ENCODE measurements around the gene PSMD14. TPM values are rescaled to one million over a fixed set of nuclear protein-coding genes. Genes with fewer than 3 reads are reported as not detected.
"Not testable (repeated sequence)": the region's sequence is repeated elsewhere in the genome, so short reads cannot be mapped to it uniquely, and the experiment has no call there.

PSMD14 gene
- polyA plus RNA-seq, 1 experiment: 33.4 TPM

- no peaks in the 10 kb centered on the region for H3K27me3 ChIP-seq (ENCODE audit: control insufficient read depth, insufficient read depth, low read length)
- no peaks in the 10 kb centered on the region; the same call in 1 of the 2 replicates for H3K36me3 ChIP-seq (ENCODE audit: control insufficient read depth, insufficient read depth, low read length)
- ChIA-PET POLR2A (no interaction called here), CTCF (no interaction called here)
- no peak for TF ChIP-seq CTCF (IDR thresholded peaks at IDR 0.05; ENCODE audit: insufficient read depth, low read depth, low read length)
- H3K4me3 ChIP-seq (ENCODE audit: low read depth, low read length): no peak overlapping the region
- no peak for DNase-seq (ENCODE audit: low read depth)
Measured at GRCh38 chr2:161324876-161325275, 16.7 kb downstream of the PSMD14 start.

DNA sequence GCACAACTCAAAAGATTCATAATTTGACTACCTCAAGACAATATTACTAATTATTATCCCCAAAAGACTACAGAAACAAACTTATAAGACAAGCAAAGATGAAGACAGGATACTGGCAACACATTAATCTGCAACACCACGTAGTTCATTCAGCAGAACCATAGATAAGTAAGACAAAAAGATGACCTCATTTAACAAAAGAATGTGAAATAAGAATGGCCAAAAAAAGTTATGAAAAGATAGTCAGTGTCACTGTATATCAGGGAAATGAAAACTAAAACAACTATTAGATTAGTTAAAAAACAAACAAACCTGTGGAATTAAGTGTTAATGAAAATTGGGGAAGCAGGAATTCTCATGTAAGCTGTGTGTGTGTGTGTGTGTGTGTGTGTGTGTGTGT, 19.4 kb downstream of the PSMD14 start:
- ChIA-PET POLR2A (no interaction called here), CTCF (interaction anchor here (0.5 kb wide), 1 partner anchor 16 kb away, joined by 3 read pairs; no protein-coding TSS in a partner anchor)
- no peaks in the 10 kb centered on the region; the same call in 1 of the 2 replicates for H3K36me3 ChIP-seq (ENCODE audit: control insufficient read depth, insufficient read depth, low read length)
- no peaks in the 10 kb centered on the region for H3K27me3 ChIP-seq (ENCODE audit: control insufficient read depth, insufficient read depth, low read length)
- no peak for TF ChIP-seq CTCF (IDR thresholded peaks at IDR 0.05; ENCODE audit: insufficient read depth, low read depth, low read length)
- no peak for DNase-seq (ENCODE audit: low read depth)
- H3K4me3 ChIP-seq (ENCODE audit: low read depth, low read length): no peak overlapping the region

GRCh38 chr2:161332371-161332967, 24.2 kb downstream of the PSMD14 start:
- ChIA-PET POLR2A (no interaction called here), CTCF (no interaction called here)
- Histone ChIP-seq H3K27me3 (ENCODE audit: control insufficient read depth, insufficient read depth, low read length) (no peaks in the 10 kb centered on the region), H3K36me3 (ENCODE audit: control insufficient read depth, insufficient read depth, low read length) (no peaks in the 10 kb centered on the region), H3K4me3 (ENCODE audit: low read depth, low read length) (no peak overlapping the region)
- no peak for DNase-seq (ENCODE audit: low read depth)
- TF ChIP-seq CTCF (IDR thresholded peaks at IDR 0.05; ENCODE audit: insufficient read depth, low read depth, low read length): no peak

DNA sequence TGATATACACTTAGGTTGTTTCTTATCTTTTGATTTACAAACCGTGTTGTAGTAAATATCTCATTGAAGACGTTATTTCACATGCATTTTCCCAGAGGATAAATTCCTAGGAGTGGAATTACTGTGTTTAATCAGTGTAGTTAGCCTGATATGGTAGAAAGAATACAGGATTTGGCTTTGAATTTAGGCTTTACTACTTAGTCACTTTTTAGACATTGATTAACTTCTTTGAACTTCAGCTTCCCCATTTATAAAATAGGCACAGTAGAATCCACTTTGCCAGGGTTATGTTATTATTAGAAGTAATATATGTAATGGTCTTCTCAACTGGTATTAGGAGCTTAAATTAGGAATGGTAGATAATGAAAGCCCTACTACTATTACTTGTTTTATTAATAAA, 27.4 kb downstream of the PSMD14 start:
- no peak for TF ChIP-seq CTCF (IDR thresholded peaks at IDR 0.05; ENCODE audit: insufficient read depth, low read depth, low read length)
- POLR2A ChIA-PET: no interaction called here
- no peak for DNase-seq (ENCODE audit: low read depth)
- CTCF ChIA-PET: no interaction called here
- Histone ChIP-seq H3K4me3 (ENCODE audit: low read depth, low read length) (no peak overlapping the region), H3K36me3 (ENCODE audit: control insufficient read depth, insufficient read depth, low read length) (no peaks in the 10 kb centered on the region), H3K27me3 (ENCODE audit: control insufficient read depth, insufficient read depth, low read length) (no peaks in the 10 kb centered on the region)

DNA sequence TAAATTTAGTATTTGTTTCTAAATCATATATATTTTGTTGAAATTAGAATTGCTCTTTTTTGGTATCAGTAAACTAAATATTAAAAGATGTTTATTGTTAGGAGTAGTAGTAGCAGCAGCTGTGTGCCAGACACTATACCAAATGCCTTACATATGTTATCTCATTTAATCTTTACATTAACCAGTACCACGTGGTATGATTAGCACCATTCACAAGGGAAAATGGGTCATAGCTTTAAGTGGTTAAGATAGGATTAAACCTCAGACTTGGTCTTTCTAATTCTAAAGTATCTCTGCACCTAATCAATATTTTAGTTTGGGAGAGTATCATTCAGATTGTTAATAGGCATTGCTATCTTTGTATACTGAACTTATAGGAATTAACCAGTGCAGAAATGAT, 29.0 kb downstream of the PSMD14 start:
- H3K36me3 ChIP-seq (ENCODE audit: control insufficient read depth, insufficient read depth, low read length): no peaks in the 10 kb centered on the region
- POLR2A ChIA-PET: no interaction called here
- CTCF ChIA-PET: no interaction called here
- H3K27me3 ChIP-seq (ENCODE audit: control insufficient read depth, insufficient read depth, low read length): no peaks in the 10 kb centered on the region
- TF ChIP-seq CTCF (IDR thresholded peaks at IDR 0.05; ENCODE audit: insufficient read depth, low read depth, low read length): no peak
- H3K4me3 ChIP-seq (ENCODE audit: low read depth, low read length): no peak overlapping the region
- no peak for DNase-seq (ENCODE audit: low read depth)

DNA sequence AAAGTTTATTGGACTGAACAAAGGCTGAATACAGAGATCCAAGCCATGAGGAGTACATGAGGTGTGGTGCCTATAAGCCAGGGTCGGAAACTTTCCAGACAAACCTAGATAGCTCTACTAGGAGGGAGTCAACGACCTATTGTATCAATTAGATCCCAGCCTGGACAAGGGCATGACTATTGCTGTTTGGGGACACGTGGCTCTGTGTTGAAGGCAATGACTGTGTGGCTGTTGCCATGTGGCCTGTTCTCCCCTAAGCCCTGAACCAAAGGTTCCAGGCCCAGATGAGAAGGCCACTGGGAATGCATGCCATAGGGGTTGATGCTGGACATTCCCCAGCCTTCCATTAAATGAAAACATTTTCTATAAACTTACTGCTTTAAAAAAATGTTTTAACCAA, 31.3 kb downstream of the PSMD14 start:
- CTCF ChIA-PET; H3K4me3 ChIP-seq (ENCODE audit: low read depth, low read length); DNase-seq (ENCODE audit: low read depth); H3K36me3 ChIP-seq (ENCODE audit: control insufficient read depth, insufficient read depth, low read length); POLR2A ChIA-PET; H3K27me3 ChIP-seq (ENCODE audit: control insufficient read depth, insufficient read depth, low read length): not testable (repeated sequence)

- H3K27me3 ChIP-seq (ENCODE audit: control insufficient read depth, insufficient read depth, low read length); H3K36me3 ChIP-seq (ENCODE audit: control insufficient read depth, insufficient read depth, low read length); DNase-seq (ENCODE audit: low read depth); CTCF ChIA-PET; POLR2A ChIA-PET: not testable (repeated sequence)
- H3K4me3 ChIP-seq (ENCODE audit: low read depth, low read length): peak overlapping the region; percentile 9; the same call in 1 of the 2 replicates
Measured at GRCh38 chr2:161340930-161341413, 32.7 kb downstream of the PSMD14 start.

Data from BJ (cell line).